H1 (cell line): ENCODE measurements around the gene AKR1C2. TPM values are rescaled to one million over a fixed set of nuclear protein-coding genes. Genes with fewer than 3 reads are reported as not detected.

Experiments used
- E2F6 ChIP-seq: IDR thresholded peaks from 2 replicates; pipeline ENCODE4 v1.6.1; 2012; ENCODE audit warnings: inconsistent platforms
- KDM5A ChIP-seq: fragments of 200-600 bp; IDR thresholded peaks from 2 replicates; pipeline ENCODE4 v1.7.1; 2012; ENCODE audit warnings: mild to moderate bottlenecking, low read length, inconsistent platforms, mixed read lengths
- RFX5 ChIP-seq: IDR thresholded peaks from 2 replicates; pipeline ENCODE4 v1.6.1; 2011; ENCODE audit warnings: low read depth, low read length, improper control_type of control experiment, borderline replicate concordance
- polyA plus RNA-seq, 7 experiments: library from polyadenylated mRNA; depleted of rRNA in 3 of 7; stranded (reverse) in 5 of 7; unstranded in 2 of 7; fragments of >200 nt in 5 of 7; fragments of 200-250 nt in 2 of 7; gene quantifications; 1 replicate in 5 of 7; 2 replicates in 1 of 7; 4 replicates in 1 of 7; pipeline versions ENCODE4 v1.2.1 to v1.2.3, GENCODE V29; 2011 to 2013; ENCODE audit warnings: missing spikeins in 2 of 7, mixed read lengths in 2 of 7
- small RNA-seq: library from polyadenylated mRNA; stranded (forward); fragments of <200 nt; extraction: miRNeasy Mini kit (QIAGEN cat#:217004); gene quantifications from one replicate; pipeline ENCODE3, GENCODE V24; 2013; ENCODE audit not compliant: insufficient read depth
- total RNA-seq: library from RNA; stranded (reverse); fragmentation: NEBNext Ultra II Directional; extraction: Animal tissue kit (Norgen Biotek cat#: 25700); gene quantifications from 2 replicates; pipeline ENCODE4 v1.2.1, GENCODE V29; 2021

Gene AKR1C2
- total and polyA plus RNA-seq, 2 of the 8 experiments (the other 6 are each of a cell fraction or from before 2014, with no cell fraction given) = 0.77 to 1.2 TPM

DNA sequence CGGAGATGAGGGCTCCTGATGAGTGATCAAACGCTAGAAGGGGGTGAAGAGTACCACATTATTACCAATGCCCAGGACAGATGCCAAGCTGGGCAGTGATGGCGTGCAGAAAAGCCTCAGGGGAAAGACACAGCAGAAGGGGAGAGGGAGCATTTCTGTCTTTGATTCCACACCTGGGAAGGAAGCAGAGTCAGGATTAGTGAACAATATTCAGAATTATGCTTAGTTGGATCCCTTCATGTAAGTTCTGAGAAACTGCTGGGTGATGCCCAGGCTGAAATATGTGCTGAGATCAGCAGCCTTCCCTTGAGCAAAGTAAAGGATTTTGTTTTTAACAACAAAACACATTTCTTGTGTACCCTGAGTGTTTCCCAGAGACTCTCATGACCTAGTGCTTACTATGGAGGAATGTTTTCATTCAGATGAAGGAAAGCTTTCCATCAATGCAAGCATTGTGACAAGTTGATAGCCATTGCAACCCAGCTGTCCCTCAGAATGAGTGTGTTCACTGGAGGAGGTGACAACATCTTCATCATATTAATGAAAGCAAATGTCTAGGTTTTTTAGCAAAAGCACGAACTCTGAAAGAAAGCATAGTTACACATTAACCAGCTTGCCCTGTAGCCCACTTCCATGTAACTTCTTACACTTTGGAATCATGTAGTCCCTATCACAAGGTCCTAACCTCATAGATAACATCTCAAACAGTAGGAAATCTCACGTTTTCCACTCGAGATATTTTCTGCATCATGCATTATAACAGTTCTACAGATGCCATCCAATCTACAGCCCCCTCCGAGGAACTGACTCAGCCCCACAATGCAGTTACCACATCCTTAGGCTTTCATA is 64.2 kb downstream of the AKR1C2 start (continued):
- no peak for TF ChIP-seq KDM5A
- TF ChIP-seq RFX5 = no peak
- no peak for TF ChIP-seq E2F6
- TF ChIP-seq, all 59 proteins: peak for 0

Small RNAs within 50 kb of the gene (small RNA-seq; reads per million reads assigned to genes)
- not detected for gene RF00096

Other genes with a start within 250 kb of the AKR1C2 start
- gene AKR1E2, start 177.7 kb downstream of the AKR1C2 start, total RNA-seq = 3.5 TPM in 2 replicates
- 2.1 and 2.6 TPM in 2 replicates for gene AKR1E2, start 177.7 kb downstream of the AKR1C2 start, polyA plus RNA-seq (2011; rRNA removed)
- 1.4 and 2.3 TPM in 2 replicates for gene AKR1C1, start 40.4 kb downstream of the AKR1C2 start, total RNA-seq
- 2.1 and 3.1 TPM in 2 replicates for gene AKR1C1, start 40.4 kb downstream of the AKR1C2 start, polyA plus RNA-seq (2011; rRNA removed)
- gene AKR1C3, start 90.6 kb upstream of the AKR1C2 start, total RNA-seq = 4.5 and 4.6 TPM in 2 replicates
- gene AKR1C3, start 90.6 kb upstream of the AKR1C2 start, polyA plus RNA-seq (2011; rRNA removed) = 4.5 and 6.9 TPM in 2 replicates
- gene AKR1C8, start 181.3 kb upstream of the AKR1C2 start, total RNA-seq = not detected in 2 replicates
- not detected in 2 replicates for gene AKR1C8, start 181.3 kb upstream of the AKR1C2 start, polyA plus RNA-seq (2011; rRNA removed)
- gene AKR1C4, start 193.0 kb upstream of the AKR1C2 start, total RNA-seq = not detected in 2 replicates
- not detected in 2 replicates for gene AKR1C4, start 193.0 kb upstream of the AKR1C2 start, polyA plus RNA-seq (2011; rRNA removed)